Activated CD8-positive, alpha-beta memory T cell treated with anti-CD3 and anti-CD28 coated beads for 4 hours (primary cell): ENCODE results near the gene SEC14L3.

Experiments used
- DNase-seq, 2 donors: peaks; one replicate each; pipeline ENCODE4 v3.0.0-alpha.2; 2020; ENCODE audit warnings: low read depth in 2 of 2

The SEC14L3 gene

DNA sequence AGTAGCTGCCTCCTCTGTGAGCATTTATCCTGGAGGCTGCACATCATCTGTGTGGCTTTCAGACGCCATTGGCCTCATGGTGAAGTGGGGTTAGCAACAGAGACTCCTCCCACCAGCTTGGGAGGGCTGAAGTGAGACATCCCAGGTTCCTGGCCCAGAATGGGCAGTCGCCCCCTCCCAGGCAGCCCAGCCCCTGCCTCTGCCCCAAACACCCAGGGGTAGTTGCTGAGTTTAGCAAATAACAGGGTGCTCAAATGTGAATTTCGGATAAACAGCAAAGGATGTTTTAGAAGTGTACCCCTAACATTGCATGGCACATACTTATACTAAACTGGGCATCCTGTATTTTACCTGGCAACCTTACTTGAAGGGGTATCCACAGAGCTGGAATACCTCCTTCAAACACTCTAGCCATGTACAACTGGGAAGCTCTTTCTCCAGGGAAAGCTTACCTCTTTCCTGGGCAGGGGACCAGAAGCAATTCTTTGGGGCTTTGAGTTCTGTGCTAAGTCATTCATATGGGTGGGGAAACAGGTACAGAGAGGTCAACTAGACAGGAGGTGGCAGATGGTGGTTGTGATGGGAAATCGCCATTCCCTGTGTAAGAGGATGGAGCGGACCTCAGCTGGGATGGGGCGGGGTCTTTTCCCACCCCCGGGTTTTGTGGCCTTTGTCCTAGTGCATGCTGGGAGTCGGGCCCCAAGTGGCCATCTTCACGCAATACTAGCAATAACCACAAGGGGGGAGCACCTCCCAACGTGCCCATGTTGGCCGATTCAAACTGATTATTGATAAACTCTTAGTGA is 27.0 kb downstream of the SEC14L3 start:
- no peak for DNase-seq

DNA sequence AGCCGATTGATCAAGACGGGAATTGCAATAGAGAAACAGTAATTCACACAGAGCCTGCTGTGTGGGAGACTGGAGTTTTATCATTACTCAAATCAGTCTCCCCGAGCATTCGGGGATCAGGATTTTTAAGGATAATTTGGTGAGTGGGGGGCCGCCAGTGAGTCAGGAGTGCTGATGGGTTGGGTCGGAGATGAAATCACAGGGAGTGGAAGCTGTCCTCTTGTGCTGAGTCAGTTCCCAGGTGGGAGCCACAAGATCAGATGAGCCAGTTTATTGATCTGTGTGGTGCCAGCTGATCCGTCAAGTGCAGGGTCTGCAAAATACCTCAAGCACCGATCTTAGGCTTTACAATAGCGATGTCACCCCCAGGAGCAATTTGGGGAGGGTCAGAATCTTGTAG is 30.7 kb downstream of the SEC14L3 start:
- no peak for DNase-seq

DNA sequence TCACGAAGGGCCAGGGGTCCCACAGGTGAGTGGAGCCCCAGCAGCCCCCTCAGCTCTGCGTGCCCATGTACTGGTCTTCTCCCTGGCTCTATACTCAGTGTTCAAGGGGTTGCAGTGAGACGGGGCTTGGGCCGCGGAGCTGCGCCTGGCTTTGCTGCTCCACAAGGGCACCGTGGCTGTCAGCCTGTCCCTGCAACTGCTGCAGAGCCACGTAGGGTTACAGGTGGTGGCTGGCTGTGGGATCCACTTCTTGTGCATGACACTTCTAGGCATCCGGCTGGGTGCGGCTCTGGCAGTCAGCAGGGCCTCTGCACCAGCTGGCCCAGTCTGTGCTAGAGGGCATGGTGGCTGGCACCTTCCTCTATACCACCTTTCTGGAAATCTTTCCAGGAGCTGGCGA is 32.0 kb downstream of the SEC14L3 start:
- no peak for DNase-seq

DNA sequence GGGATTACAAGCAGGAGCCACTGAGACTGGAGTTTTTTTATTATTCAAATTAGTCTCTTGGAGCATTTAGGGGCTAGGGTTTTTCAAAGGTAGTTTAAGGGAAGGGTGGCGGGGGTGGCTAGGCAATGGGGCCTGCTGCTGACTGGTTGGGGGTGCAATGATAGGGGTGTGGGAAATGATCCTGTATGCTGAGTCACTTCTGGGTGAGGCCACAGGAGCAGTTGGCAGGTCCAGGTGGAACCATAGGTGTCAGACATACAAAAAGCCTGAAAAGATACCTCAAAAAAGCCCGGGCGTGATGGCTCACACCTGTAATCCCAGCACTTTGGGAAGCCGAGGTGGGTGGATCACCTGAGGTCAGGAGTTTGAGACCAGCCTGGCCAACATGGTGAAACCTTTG is 32.6 kb downstream of the SEC14L3 start:
- no peak for DNase-seq

DNA sequence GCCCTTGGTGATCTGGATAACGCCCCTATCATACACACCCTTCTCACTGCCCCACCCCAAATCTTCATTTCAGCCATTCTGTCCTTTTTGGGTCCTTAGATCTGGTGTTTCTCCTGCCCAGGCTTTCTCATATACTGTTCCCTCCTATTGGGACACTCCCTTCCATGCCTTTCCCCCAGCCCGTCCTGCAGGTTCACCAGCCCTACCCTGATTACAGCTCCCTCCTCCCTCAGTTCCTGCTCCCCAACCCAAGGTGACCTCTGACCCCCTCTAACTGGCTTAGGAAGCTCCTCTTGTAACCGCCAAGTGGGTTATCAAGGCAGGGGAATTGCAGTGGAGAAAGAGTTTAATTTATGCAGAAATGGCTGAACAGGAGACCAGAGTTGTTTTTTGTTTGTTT is 33.3 kb downstream of the SEC14L3 start:
- no peak for DNase-seq

DNA sequence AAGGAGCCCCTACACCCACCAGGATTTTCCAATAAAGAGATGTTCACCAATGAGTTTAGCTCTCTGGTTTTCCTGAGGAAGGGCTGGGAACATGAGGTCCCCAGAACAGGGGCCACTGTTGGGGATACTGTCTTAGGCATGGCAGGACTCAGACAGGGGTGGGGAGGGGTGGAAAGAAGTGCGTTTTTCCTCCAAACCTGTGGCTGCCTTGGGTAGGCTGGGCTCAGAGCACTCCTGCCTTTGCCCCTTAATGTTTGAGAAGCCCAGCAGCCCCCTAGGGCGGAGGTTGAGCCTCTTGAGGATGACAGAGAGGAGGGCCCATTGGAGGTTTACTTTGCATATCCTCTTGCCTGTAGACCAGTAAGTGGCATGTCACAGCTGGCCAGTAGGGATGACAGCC is 35.6 kb downstream of the SEC14L3 start:
- no peak for DNase-seq

DNA sequence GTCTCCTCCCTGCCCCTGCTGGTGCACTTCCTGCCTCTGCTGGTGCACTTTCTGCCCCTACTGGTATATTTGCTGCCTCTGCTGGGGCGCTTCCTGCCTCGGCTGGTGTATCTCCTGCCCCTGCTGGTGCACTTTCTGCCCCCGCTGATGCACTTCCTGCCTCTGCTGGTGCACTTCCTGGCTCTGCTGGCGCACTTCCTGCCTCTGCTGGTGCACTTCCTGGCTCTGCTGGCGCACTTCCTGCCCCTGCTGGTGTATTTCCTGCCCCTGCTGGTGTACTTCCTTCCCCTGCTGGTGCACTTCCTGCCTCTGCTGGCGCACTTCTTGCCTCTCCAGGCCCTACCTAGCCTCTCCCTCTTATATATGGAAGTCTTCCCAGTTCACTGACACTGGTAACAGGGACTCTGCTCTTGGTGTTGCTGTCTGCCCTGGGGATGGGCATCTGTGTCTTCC is 36.1 kb downstream of the SEC14L3 start:
- DNase-seq: peak; percentile 58 to 74

DNA sequence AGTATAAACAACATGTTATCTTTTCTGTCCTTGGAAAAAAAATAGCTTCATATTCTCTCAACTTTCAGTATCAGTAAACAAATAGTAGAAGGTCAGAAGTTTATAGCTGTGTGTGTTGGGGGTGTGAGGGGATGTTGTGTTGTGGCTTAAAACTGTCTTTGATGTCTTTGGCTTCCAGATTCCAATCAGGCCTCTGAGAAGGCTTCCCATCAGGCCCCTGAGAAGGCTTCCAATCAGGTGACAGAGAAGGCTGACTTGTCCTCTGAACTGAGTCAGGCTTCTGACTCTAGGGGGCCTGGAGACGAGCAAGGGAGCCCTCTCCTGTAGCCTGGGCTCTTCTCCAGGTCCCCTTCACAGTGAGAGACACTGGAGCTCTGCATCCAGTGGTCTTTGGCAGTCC is 37.0 kb downstream of the SEC14L3 start:
- DNase-seq: no peak

DNA sequence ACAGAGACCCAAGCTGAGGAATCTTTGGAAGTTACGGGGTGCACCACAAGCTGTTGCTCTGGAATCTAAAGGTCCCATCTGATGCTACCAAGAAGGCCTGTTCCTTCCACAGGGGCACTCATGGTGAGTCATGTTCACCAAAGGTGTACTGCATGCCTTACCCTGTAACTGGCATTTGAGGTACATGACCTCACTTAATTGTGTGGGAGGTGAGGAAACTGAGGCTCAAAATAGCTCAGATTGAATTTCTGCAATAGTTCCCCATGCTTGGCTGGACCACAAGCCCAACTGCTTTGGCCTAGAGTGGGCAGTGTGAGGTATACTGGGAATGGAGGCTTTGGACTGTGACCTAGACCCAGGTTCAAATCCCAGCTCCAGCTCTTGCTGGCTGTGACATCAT is 38.0 kb downstream of the SEC14L3 start:
- no peak for DNase-seq

DNA sequence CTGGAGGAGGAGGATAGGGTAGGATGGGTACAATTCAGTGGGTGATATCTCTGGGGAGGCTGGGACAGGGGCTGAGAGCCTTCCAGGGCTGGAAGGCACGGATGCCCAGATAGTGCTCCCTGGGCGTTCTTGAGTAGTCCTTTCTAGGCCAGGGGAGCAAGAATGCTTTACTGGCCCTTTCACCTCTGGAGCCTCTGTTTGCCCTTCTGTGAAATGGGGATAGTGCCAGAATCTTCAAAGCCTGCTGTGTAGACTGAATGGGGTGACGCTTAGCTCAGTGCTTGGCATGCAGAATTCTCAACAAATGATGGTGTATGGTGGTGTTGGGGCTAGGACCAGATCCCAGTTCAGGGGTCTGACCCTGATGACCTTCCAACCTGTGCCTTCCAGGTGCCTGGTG is 38.6 kb downstream of the SEC14L3 start:
- no peak for DNase-seq

DNA sequence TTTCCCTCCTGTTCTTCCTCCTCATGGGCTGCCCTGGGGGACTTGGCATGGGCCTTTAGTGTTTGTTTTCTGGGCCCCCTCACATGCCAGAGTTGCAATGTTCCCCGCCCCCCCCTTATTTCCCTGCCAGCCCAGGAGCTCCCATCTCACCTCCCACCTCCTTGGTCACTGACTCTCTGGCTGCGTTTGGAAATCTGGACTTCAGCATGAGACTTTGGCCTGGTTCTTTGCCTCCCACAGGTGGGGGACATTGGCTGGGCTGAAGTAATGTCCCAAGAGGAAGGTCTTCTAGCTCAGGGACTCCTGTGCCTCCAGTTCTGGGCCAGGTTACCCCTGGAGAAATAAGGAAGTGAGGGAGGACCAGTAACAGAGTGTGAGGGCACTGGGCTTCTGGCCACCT is 39.3 kb downstream of the SEC14L3 start:
- no peak for DNase-seq

DNA sequence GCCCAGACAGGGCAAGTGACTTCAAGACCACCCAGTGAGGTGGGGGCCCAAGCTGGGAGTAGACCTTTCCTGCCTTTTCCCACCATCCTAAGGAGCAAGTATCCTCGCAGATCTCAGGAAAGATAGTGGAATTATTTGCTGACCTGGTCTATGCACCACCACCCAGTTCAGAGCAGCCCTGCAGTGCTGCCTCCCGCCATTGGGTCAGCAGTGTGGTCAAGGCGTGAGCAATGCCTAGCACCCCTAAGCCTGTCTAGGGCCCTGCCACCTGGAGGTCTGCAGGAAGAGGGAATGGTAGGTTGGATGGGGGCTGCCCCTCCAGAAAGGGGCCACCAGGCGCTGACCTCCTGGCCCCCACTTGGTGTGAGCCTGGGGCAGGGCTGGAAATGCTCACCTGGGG is 39.7 kb downstream of the SEC14L3 start:
- DNase-seq: no peak

DNA sequence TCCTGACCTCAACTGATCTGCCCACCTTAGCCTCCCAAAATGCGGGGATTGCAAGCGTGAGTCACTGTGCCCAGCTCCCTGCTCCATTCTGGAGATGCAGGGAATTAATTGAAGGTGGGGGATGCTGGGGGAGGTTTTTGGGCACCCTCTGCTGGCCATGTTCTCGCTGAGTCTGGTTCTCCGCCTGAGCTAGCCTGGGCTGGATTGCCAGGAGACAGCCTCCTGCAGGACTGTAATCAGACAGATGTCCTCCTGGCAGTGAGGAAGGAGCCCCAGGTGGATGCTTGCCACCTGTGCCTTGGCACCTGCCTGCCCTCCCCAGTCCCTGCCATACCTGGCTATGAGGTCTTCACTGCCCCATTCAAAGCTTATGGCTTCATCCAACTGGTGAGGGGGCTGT is 40.9 kb downstream of the SEC14L3 start:
- no peak for DNase-seq

DNA sequence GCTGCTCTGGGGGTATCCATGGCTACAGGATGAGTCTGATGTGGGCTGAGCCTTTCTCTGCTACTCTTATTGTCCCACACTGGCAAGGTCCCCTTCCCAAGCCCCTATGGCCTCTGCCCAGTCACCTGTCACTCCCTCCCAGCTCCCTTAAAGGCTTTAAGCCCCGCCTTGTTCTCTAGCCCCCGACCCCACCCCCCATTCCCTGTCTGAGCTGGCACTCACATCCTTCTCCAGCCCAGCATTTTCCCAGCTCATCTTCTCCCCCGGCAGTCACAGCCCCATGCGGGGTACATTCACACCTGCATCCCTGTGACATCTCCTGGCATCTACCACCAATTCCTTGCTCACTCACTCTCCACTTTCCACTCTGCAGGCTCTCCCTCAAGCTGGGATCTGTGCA is 41.9 kb downstream of the SEC14L3 start:
- DNase-seq: no peak

DNA sequence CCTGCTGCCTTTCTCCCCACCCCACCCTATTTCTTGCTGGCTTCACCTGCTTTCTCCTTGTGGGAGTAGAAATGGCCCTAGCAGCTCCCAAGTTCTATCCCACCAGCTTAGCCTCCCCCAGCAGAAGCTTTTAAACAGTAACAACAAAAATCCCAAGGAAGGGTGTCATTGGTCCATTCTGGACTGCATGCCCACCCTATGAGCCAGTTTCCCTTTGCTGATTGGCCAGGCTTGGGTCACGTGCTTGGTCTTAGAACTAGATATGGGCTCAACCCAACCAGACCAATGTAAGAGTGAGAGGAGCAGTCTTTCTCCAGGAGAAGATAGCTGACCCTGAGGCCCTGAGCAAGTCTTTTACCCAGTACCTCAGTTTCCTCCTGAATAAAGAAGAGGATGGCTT is 43.9 kb downstream of the SEC14L3 start:
- no peak for DNase-seq

DNA sequence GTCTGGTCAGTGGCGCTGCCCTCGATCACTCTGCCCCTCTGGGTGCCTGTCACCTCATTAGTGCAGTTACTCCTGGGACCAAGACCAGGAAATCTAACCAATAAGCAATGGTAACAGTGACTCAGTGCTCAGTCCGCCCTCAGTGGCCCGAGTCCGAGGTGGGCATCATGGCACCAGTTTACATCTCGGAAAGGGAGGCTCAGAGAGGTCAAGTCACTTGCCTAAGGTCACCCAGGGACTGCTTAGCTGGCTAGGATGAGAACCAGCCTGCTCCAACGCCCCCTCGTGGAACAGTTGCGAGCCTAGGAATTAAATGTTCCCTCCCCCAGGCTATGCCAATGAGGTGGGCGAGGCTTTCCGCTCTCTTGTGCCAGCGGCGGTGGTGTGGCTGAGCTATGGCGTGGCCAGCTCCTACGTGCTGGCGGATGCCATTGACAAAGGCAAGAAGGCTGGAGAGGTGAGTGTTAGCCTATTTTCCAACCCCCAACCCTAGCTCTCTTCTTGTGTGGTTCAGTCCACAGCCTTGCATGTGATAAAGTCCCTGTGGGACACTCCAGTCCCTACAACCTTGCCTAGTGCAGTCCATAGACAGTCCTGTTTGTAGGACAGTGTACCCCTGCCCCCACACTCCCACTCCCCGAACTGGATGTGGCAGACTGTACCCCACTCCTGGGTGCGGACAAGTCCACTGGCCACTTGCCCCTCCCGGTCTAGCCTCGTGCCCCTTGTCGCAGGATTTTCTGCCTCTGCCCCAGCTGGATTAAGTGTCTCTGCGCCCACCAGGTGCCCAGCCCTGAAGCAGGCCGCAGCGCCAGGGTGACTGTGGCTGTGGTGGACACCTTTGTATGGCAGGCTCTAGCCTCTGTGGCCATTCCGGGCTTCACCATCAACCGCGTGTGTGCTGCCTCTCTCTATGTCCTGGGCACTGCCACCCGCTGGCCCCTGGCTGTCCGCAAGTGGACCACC is 45.1 kb downstream of the SEC14L3 start:
- peak; percentile 70 to 78 for DNase-seq

DNA sequence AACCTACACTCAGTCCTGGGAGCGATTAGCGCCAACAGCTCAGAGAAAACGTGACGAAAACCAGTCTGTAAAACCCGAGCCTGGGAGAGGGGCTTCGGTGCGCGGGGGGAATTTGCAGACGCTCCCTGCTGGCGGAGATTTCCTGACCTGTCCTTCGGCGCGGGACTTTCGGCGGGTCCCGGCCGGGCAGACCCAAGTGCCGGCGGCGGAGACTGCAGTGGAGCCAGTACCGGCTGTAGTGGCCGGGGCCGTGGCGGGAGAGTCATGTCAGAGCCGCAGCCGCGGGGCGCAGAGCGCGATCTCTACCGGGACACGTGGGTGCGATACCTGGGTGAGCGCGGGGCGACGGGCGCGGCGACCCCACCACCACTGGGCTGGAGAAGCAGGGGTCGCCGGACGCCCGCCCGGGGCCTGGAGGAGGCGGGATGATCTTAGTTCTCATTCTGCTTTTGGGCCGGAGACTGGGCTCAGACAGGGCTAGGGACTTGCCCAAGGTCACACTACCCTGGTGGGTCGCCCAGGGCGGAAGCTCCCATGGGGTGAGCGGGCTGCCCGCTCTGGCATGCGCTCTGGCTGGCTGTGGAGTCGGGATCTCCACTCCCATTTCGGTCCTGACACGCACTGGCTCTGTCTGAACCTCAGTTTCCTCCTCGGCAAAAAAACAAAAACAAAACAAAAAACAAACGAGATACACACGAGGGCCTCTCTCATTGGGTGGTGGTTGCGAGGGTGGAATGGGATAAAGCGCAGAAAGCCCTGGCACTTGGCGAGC is 46.0 kb downstream of the SEC14L3 start, which contains the start of gene MTFP1:
TSS of gene MTFP1 (plus strand) at position 153 of the 772 bp plus-strand sequence. CDS start at position 265, 112 bp downstream.
- no peak for DNase-seq

DNA sequence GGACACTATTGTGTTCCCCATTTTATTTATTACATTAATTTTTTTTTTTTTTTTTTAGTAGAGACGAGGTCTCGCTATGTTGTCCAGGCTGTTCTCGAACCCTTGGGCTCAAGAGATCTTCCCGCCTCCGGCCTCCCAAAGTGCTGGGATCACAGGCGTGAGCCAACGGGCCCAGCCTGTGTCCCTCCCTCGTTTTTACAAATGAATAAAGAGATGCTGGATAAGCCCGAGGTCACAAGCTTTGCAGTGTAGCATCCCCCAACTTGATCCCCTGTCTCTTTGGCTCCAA is 46.5 kb downstream of the SEC14L3 start:
- DNase-seq: no peak

DNA sequence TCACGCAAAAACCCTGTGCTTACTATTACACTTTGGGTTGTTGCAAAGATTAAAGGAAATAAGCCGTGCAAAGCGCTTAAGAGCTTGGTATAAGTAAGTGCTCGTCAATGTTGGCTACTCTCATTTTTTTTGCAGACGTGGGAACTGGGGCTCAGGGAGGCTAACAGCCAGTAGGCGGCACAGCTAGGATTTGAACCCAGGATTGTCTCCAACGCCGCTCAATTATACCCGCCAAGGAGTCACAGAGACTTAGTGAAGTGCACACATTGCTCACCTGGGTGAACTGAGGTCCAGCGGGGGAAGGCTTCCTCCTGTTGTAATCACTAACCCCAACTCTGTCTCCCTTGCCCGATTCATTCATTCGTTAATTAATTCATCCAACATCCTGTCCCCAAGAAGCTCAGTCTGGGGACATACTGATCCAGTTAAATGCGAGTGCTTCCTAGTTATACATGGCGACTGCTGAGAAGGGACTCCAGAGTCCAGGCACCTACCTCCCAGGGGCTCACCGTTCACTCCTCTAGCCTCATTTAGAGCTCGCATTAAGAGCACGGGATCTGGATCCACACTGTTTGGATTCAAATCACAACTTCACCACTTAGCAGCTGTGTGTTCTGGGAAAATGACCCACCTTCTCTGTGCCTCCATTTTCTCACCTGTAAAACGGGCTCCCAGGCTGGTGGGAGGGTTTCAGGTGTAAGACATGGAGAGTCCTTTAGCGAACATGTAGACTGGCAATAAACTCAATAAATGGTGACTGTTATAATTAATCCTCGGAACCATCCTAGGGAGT is 47.1 kb downstream of the SEC14L3 start:
- DNase-seq: no peak

DNA sequence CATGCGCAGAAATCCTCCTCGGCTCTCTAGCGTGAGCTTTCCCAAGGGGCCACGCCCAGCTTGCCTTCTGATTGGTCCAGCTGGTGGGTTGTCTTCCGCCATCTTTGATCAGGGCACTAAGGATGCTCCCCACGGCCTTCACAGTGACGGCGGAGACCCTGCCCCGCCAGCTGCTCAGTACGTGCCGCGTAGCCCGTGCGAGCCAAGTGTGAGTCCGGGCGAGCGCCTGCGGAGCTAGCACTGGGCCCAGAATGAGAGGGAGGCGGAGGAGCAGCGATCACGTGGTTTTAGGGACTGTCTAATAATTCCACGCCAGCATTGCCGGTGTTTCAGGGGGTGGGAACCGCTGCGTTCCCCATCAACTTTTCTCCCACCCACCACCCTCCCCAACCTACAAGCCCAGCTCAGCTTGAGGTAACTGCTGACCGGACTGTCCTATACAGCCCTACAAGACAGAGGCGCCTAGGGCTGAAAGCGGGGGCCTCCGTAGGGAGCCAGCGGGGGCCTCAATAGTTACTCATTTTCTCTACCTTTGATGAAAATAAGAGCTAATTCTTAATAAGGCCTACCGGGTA is 47.8 kb downstream of the SEC14L3 start:
- DNase-seq: peak; percentile 96 to 97
